Prostate gland (tissue), 2 donors: Measurements from ENCODE around the gene MCF2L2. TPM values are rescaled to one million over a fixed set of nuclear protein-coding genes. Genes with fewer than 3 reads are reported as not detected.

ENCODE experiments used
- DNase-seq: peaks from one replicate; pipeline ENCODE4 v3.0.0-alpha.2; 2019; ENCODE audit warnings: low spot score
- H3K27ac ChIP-seq, 2 donors: fragments of 200-600 bp; sonication (generic); 2 replicates each; pipeline ENCODE4 v1.5.1; 2017 to 2019
- H3K27me3 ChIP-seq: fragments of 200-600 bp; sonication (generic); replicated peaks from 2 replicates; pipeline ENCODE4 v1.5.1; 2019; ENCODE audit not compliant: insufficient read depth
- H3K36me3 ChIP-seq, 2 donors: fragments of 200-600 bp; sonication (generic); 1 replicate in 1 of 2; 2 replicates in 1 of 2; pipeline versions ENCODE4 v1.5.1 to v1.8.1; 2017 to 2019
- H3K4me1 ChIP-seq: fragments of 200-600 bp; sonication (generic); replicated peaks from 2 replicates; pipeline ENCODE4 v1.5.1; 2019
- H3K4me3 ChIP-seq, 2 donors: fragments of 200-600 bp; sonication (generic); 2 replicates each; pipeline ENCODE4 v1.5.1; 2017 to 2019
- H3K9me3 ChIP-seq: fragments of 200-600 bp; sonication (generic); 2 replicates; pipeline ENCODE4 v1.5.1; 2017
- POLR2A ChIP-seq: fragments of 450-650 bp; IDR thresholded peaks from one replicate; pipeline ENCODE4 v1.6.1; 2016; ENCODE audit warnings: antibody characterized with exemption, mild to moderate bottlenecking
- POLR2AphosphoS5 ChIP-seq: sonication (generic); formaldehyde crosslinking; IDR thresholded peaks from one replicate; pipeline ENCODE4 v1.6.1; 2017; ENCODE audit warnings: antibody characterized with exemption
- WGBS: methylation state at CpG from one replicate; pipeline ENCODE4 v1.1.5; 2018; 5-methylcytosine and 5-hydroxymethylcytosine counted together
- intact Hi-C: fragments of 100-400 bp; cut with DNase I; formaldehyde crosslinking; loops from one replicate; pipeline ENCODE4 v1.14.2; 2022
- total RNA-seq, 2 donors: library from RNA; depleted of rRNA; stranded (reverse); fragments of >200 nt; gene quantifications; one replicate each; pipeline ENCODE4 v1.1.0, GENCODE V29; 2016
- TF ChIP-seq, protein P1 (sequence below), 4 experiments: fragments of 200-600 bp in 2 of 4; fragments of 450-650 bp in 2 of 4; sonication (generic) in 2 of 4; IDR thresholded peaks; 1 replicate in 3 of 4; 2 replicates in 1 of 4; pipeline ENCODE4 v1.5.1; 2016 to 2019; ENCODE audit warnings: antibody characterized with exemption in 4 of 4, mild to moderate bottlenecking in 2 of 4, moderate library complexity in 2 of 4

MCF2L2 gene
- total RNA-seq, 2 donors from 2014 or later, result 0.41 to 4.0 TPM

- no peaks in the 10 kb centered on the region for H3K36me3 ChIP-seq
- peak overlapping the region; percentile 22 to 28 for H3K27ac ChIP-seq
- intact Hi-C loops, result no loop called here
- WGBS, result 28% methylated on average over 8 of the region's 8 CpGs
- no peaks in the 10 kb centered on the region for H3K27me3 ChIP-seq
- peaks cover 8% of the 10 kb centered on the region for H3K4me1 ChIP-seq
- no peak overlapping the region for H3K4me3 ChIP-seq
- no peaks in the 10 kb centered on the region for H3K9me3 ChIP-seq
- DNase-seq, result peak; percentile 72
- TF ChIP-seq, protein P1, sequence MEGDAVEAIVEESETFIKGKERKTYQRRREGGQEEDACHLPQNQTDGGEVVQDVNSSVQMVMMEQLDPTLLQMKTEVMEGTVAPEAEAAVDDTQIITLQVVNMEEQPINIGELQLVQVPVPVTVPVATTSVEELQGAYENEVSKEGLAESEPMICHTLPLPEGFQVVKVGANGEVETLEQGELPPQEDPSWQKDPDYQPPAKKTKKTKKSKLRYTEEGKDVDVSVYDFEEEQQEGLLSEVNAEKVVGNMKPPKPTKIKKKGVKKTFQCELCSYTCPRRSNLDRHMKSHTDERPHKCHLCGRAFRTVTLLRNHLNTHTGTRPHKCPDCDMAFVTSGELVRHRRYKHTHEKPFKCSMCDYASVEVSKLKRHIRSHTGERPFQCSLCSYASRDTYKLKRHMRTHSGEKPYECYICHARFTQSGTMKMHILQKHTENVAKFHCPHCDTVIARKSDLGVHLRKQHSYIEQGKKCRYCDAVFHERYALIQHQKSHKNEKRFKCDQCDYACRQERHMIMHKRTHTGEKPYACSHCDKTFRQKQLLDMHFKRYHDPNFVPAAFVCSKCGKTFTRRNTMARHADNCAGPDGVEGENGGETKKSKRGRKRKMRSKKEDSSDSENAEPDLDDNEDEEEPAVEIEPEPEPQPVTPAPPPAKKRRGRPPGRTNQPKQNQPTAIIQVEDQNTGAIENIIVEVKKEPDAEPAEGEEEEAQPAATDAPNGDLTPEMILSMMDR (IDR thresholded peaks at IDR 0.05), result no peak
- TF ChIP-seq POLR2AphosphoS5 (peak; percentile 75), POLR2A (no peak)
Measured at GRCh38 chr3:183301937-183302580, 126.4 kb downstream of the MCF2L2 start.

DNA sequence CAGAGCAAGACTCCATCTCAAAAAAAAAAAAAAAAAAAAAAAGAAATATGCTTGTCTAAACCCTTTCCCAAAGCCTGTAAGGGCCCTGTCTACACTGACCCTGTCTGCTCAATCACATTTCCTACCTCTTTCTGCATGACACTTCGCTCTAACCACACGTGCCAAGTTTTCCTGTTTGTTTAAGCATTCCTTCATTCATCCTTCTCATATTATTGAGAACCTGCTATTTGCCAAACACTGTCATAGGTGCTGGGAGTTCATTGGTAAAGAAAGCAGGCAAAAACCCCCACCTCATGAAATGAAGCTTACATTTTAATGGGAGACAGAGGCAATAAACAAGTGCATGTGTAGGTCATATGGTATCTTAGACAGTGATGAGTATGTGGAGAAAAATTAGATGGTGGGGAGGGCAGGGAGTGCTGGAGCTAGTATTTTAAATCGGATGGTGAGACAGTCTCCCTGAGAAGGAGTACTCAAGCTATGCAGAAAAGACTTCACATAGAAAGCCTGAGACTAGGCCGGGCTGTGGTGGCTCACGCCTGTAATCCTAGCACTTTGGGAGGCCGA lies 127.3 kb downstream of the MCF2L2 start:
- Histone ChIP-seq H3K27me3 (no peaks in the 10 kb centered on the region), H3K36me3 (no peaks in the 10 kb centered on the region), H3K4me3 (no peak overlapping the region), H3K4me1 (peaks cover 7% of the 10 kb centered on the region), H3K9me3 (no peaks in the 10 kb centered on the region), H3K27ac (peak overlapping the region in 1 of 2 donors; percentile 28)
- intact Hi-C loops, result no loop called here
- no peak for DNase-seq
- WGBS, result 78% methylated on average over 6 of the region's 6 CpGs
- TF ChIP-seq POLR2AphosphoS5 (peak; percentile 32), POLR2A (no peak)

- Histone ChIP-seq H3K9me3 (no peaks in the 10 kb centered on the region), H3K27me3 (no peaks in the 10 kb centered on the region), H3K4me1 (peaks cover 16% of the 10 kb centered on the region), H3K4me3 (no peak overlapping the region), H3K36me3 (no peaks in the 10 kb centered on the region), H3K27ac (no peak overlapping the region)
- TF ChIP-seq POLR2A (no peak), POLR2AphosphoS5 (no peak)
- TF ChIP-seq, protein P1 (IDR thresholded peaks at IDR 0.05), result no peak
- 94% methylated on average over 4 of the region's 4 CpGs for WGBS
- no peak for DNase-seq
- intact Hi-C loops, result no loop called here
Measured at GRCh38 chr3:183299976-183300375, 128.4 kb downstream of the MCF2L2 start.

DNA sequence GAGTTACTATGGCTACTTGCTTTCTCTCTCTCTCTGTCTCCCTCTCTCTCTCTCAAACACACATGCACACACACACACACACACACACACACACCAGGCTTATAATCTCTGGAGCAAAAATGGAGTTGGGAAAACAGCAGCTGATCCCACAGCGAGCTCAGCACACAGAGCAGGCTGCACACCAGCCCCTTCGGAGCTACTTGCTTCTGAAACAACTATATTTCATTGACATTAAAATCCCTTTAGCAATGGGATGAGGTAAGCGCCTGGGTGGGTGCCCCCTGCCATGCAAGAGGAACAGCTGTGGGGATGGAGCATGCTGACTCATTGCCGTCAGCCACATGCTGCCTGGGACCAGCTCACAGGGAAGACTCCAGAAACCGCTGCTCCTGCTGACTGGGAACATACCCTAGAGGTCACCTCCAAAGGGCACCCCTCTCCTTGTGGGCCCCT lies 129.7 kb downstream of the MCF2L2 start:
- no peak overlapping the region for H3K27ac ChIP-seq
- WGBS, result 74% methylated on average over 5 of the region's 5 CpGs
- no peaks in the 10 kb centered on the region for H3K9me3 ChIP-seq
- intact Hi-C loops, result no loop called here
- no peak for DNase-seq
- H3K27me3 ChIP-seq, result no peaks in the 10 kb centered on the region
- no peaks in the 10 kb centered on the region for H3K36me3 ChIP-seq
- H3K4me3 ChIP-seq, result no peak overlapping the region
- peaks cover 17% of the 10 kb centered on the region for H3K4me1 ChIP-seq
- no peak for TF ChIP-seq POLR2A
- TF ChIP-seq, protein P1 (IDR thresholded peaks at IDR 0.05), result no peak
- no peak for TF ChIP-seq POLR2AphosphoS5

DNA sequence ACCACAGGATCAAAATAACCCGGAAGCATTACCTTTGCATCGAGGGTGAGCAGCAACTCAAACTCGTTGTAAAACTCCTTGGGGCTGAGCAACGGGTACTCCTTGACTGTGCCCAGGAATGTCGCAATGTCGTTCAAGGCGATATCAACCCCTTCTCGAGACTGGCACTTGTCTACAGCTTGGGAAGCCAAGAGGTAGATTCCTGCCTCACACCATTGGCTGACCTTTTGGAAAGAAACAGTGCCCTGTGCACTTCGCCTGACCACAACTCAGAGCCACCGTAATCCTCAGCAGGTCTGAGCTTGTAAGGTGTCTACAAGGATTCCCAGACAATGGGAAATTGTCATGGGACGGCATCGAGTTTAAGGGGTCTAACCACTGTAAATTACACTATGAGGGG lies 131.5 kb downstream of the MCF2L2 start:
- 84% methylated on average over 12 of the region's 12 CpGs for WGBS
- no peak for DNase-seq
- H3K36me3 ChIP-seq, result no peaks in the 10 kb centered on the region
- H3K27ac ChIP-seq, result no peak overlapping the region
- no peaks in the 10 kb centered on the region for H3K27me3 ChIP-seq
- intact Hi-C loops, result no loop called here
- H3K4me1 ChIP-seq, result peaks cover 17% of the 10 kb centered on the region
- no peaks in the 10 kb centered on the region for H3K9me3 ChIP-seq
- TF ChIP-seq, protein P1 (IDR thresholded peaks at IDR 0.05), result no peak
- TF ChIP-seq POLR2A (no peak), POLR2AphosphoS5 (no peak)
- H3K4me3 ChIP-seq, result no peak overlapping the region
